HG03066 (cell line): ENCODE results near the gene MAP3K4.

Experiments used
- ATAC-seq: cut with Tn5 transposase; IDR thresholded peaks from one replicate; pipeline ENCODE4 v1.9.1; 2021; ENCODE audit warnings: low read depth; ENCODE audit not compliant: unreplicated experiment

The MAP3K4 gene

GRCh38 chr6:161138543-161139303 lies 147.2 kb downstream of the MAP3K4 start:
- ATAC-seq = no peak

- ATAC-seq = no peak
Measured at GRCh38 chr6:161139304-161139765, 147.8 kb downstream of the MAP3K4 start.

- no peak for ATAC-seq
Measured at GRCh38 chr6:161139766-161140553, 148.4 kb downstream of the MAP3K4 start.

GRCh38 chr6:161140554-161140875 lies 148.9 kb downstream of the MAP3K4 start:
- ATAC-seq = no peak

- no peak for ATAC-seq
Measured at GRCh38 chr6:161141173-161141572, 149.6 kb downstream of the MAP3K4 start.

- no peak for ATAC-seq
Measured at GRCh38 chr6:161142957-161143296, 151.4 kb downstream of the MAP3K4 start.

GRCh38 chr6:161143663-161144430 lies 152.3 kb downstream of the MAP3K4 start:
- ATAC-seq = no peak

GRCh38 chr6:161150136-161150535 lies 158.6 kb downstream of the MAP3K4 start:
- no peak for ATAC-seq

- no peak for ATAC-seq
Measured at GRCh38 chr6:161150566-161150965, 159.0 kb downstream of the MAP3K4 start.

GRCh38 chr6:161151059-161151645 lies 159.6 kb downstream of the MAP3K4 start:
- ATAC-seq = no peak

- ATAC-seq = no peak
Measured at GRCh38 chr6:161151660-161152526, 160.3 kb downstream of the MAP3K4 start.

GRCh38 chr6:161152527-161152862 lies 160.9 kb downstream of the MAP3K4 start:
- no peak for ATAC-seq

- ATAC-seq = no peak
Measured at GRCh38 chr6:161152907-161153662, 161.5 kb downstream of the MAP3K4 start.

- ATAC-seq = no peak
Measured at GRCh38 chr6:161153725-161154124, 162.2 kb downstream of the MAP3K4 start.

GRCh38 chr6:161154796-161155335 lies 163.3 kb downstream of the MAP3K4 start:
- ATAC-seq = no peak

GRCh38 chr6:161161121-161161520 lies 169.6 kb downstream of the MAP3K4 start:
- ATAC-seq = no peak

GRCh38 chr6:161161889-161162624 lies 170.5 kb downstream of the MAP3K4 start:
- no peak for ATAC-seq

- no peak for ATAC-seq
Measured at GRCh38 chr6:161162722-161163121, 171.2 kb downstream of the MAP3K4 start.
